Ishikawa (cell line): ENCODE measurements around the gene ZNF227.

ENCODE experiments used
- CEBPB ChIP-seq: IDR thresholded peaks from 2 replicates; pipeline ENCODE4 v1.6.1; 2012
- EGR1 ChIP-seq: IDR thresholded peaks from 2 replicates; pipeline ENCODE4 v1.6.1; 2012
- EP300 ChIP-seq: IDR thresholded peaks from 2 replicates; pipeline ENCODE4 v1.6.1; 2012; ENCODE audit warnings: borderline replicate concordance
- NFIC ChIP-seq: IDR thresholded peaks from 2 replicates; pipeline ENCODE4 v1.6.1; 2012
- TAF1 ChIP-seq: IDR thresholded peaks from 2 replicates; pipeline ENCODE4 v1.6.1; 2012; ENCODE audit warnings: low read depth, mild to moderate bottlenecking
- USF1 ChIP-seq: IDR thresholded peaks from 2 replicates; pipeline ENCODE4 v1.6.1; 2012
- TF ChIP-seq, protein P1 (sequence below): IDR thresholded peaks from 2 replicates; pipeline ENCODE4 v1.6.1; 2012; ENCODE audit warnings: low read depth, mild to moderate bottlenecking

DNA sequence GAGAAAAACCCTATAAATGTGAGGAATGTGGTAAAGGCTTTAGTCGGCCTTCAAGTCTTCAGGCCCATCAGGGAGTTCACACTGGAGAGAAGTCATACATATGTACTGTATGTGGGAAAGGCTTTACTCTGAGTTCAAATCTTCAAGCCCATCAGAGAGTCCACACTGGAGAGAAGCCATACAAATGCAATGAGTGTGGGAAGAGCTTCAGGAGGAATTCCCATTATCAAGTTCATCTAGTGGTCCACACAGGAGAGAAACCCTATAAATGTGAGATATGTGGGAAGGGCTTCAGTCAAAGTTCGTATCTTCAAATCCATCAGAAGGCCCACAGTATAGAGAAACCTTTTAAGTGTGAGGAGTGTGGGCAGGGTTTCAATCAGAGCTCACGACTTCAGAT, 35.7 kb upstream of the ZNF227 start:
- TF ChIP-seq NFIC = no peak
- TF ChIP-seq, protein P1, sequence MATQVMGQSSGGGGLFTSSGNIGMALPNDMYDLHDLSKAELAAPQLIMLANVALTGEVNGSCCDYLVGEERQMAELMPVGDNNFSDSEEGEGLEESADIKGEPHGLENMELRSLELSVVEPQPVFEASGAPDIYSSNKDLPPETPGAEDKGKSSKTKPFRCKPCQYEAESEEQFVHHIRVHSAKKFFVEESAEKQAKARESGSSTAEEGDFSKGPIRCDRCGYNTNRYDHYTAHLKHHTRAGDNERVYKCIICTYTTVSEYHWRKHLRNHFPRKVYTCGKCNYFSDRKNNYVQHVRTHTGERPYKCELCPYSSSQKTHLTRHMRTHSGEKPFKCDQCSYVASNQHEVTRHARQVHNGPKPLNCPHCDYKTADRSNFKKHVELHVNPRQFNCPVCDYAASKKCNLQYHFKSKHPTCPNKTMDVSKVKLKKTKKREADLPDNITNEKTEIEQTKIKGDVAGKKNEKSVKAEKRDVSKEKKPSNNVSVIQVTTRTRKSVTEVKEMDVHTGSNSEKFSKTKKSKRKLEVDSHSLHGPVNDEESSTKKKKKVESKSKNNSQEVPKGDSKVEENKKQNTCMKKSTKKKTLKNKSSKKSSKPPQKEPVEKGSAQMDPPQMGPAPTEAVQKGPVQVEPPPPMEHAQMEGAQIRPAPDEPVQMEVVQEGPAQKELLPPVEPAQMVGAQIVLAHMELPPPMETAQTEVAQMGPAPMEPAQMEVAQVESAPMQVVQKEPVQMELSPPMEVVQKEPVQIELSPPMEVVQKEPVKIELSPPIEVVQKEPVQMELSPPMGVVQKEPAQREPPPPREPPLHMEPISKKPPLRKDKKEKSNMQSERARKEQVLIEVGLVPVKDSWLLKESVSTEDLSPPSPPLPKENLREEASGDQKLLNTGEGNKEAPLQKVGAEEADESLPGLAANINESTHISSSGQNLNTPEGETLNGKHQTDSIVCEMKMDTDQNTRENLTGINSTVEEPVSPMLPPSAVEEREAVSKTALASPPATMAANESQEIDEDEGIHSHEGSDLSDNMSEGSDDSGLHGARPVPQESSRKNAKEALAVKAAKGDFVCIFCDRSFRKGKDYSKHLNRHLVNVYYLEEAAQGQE = no peak
- TF ChIP-seq USF1 = no peak
- no peak for TF ChIP-seq EP300
- no peak for TF ChIP-seq CEBPB
- no peak for TF ChIP-seq TAF1
- no peak for TF ChIP-seq EGR1
